HEK293 (cell line): ENCODE results near the gene CADPS2.

Experiments
- ATF2 ChIP-seq: fragments of 450-650 bp; formaldehyde crosslinking; IDR thresholded peaks from 2 replicates; pipeline ENCODE4 v1.5.1; 2016; ENCODE audit warnings: missing biosample characterization, missing genetic modification characterization, low read depth
- GLIS2 ChIP-seq: fragments of 450-650 bp; formaldehyde crosslinking; IDR thresholded peaks from 2 replicates; pipeline ENCODE4 v1.5.1; 2016; ENCODE audit warnings: missing biosample characterization, missing genetic modification characterization
- KLF7 ChIP-seq: fragments of 450-650 bp; formaldehyde crosslinking; IDR thresholded peaks from 2 replicates; pipeline ENCODE4 v1.5.1; 2016; ENCODE audit warnings: missing biosample characterization, missing genetic modification characterization, borderline replicate concordance
- OSR2 ChIP-seq: fragments of 450-650 bp; formaldehyde crosslinking; IDR thresholded peaks from 2 replicates; pipeline ENCODE4 v1.5.1; 2016; ENCODE audit warnings: missing biosample characterization, missing genetic modification characterization
- PRDM2 ChIP-seq: fragments of 450-650 bp; formaldehyde crosslinking; IDR thresholded peaks from 2 replicates; pipeline ENCODE4 v1.5.1; 2016; ENCODE audit warnings: missing biosample characterization, missing genetic modification characterization, borderline replicate concordance
- ZBTB44 ChIP-seq: fragments of 450-650 bp; IDR thresholded peaks from 2 replicates; pipeline ENCODE4 v1.5.1; 2018; ENCODE audit warnings: missing biosample characterization, mild to moderate bottlenecking, missing genetic modification characterization
- ZNF112 ChIP-seq: fragments of 450-650 bp; formaldehyde crosslinking; IDR thresholded peaks from 2 replicates; pipeline ENCODE4 v1.5.0; 2017; ENCODE audit warnings: missing biosample characterization, missing genetic modification characterization
- ZNF26 ChIP-seq: fragments of 450-650 bp; formaldehyde crosslinking; IDR thresholded peaks from 2 replicates; pipeline ENCODE4 v1.5.1; 2016; ENCODE audit warnings: missing biosample characterization, missing genetic modification characterization
- ZNF398 ChIP-seq: fragments of 450-650 bp; formaldehyde crosslinking; IDR thresholded peaks from 2 replicates; pipeline ENCODE4 v1.5.1; 2017; ENCODE audit warnings: missing biosample characterization, missing genetic modification characterization
- ZNF513 ChIP-seq: fragments of 450-650 bp; IDR thresholded peaks from 2 replicates; pipeline ENCODE4 v1.5.1; 2018; ENCODE audit warnings: missing biosample characterization, missing genetic modification characterization
- ZNF580 ChIP-seq: fragments of 450-650 bp; formaldehyde crosslinking; IDR thresholded peaks from 2 replicates; pipeline ENCODE4 v1.5.1; 2016; ENCODE audit warnings: missing biosample characterization, missing genetic modification characterization
- ZNF623 ChIP-seq: fragments of 450-650 bp; formaldehyde crosslinking; IDR thresholded peaks from 2 replicates; pipeline ENCODE4 v1.5.1; 2016; ENCODE audit warnings: missing biosample characterization, missing genetic modification characterization
- ZNF785 ChIP-seq: fragments of 450-650 bp; formaldehyde crosslinking; IDR thresholded peaks from 2 replicates; pipeline ENCODE4 v1.5.1; 2016; ENCODE audit warnings: missing biosample characterization, missing genetic modification characterization

CADPS2 gene

GRCh38 chr7:122770686-122771335 is 115.4 kb downstream of the CADPS2 start (continued):
- TF ChIP-seq OSR2 (peak; percentile 87; the same call in 1 of the 2 replicates), ZNF112 (no peak), ZNF785 (tag by site-specific recombination) (no peak), ZBTB44 (tag by site-specific recombination) (peak; percentile 84), ZNF398 (tag by site-specific recombination) (no peak), PRDM2 (tag by site-specific recombination) (no peak), GLIS2 (no peak), ATF2 (tag by site-specific recombination) (no peak), KLF7 (tag by site-specific recombination) (peak; percentile 58; the same call in 1 of the 2 replicates), ZNF580 (tag by site-specific recombination) (0 out of 2 replicates have a peak, but pooled peaks have one; percentile 69), ZNF513 (tag by site-specific recombination) (peak; percentile 32; the same call in 1 of the 2 replicates), ZNF623 (tag by site-specific recombination) (no peak), ZNF26 (no peak)
